ENCODE measurements around the gene DSTN.

DSTN gene

GRCh38 chr20:17638835-17639407 lies 69.0 kb downstream of the DSTN start:
- DNase-seq: no peak

DNA sequence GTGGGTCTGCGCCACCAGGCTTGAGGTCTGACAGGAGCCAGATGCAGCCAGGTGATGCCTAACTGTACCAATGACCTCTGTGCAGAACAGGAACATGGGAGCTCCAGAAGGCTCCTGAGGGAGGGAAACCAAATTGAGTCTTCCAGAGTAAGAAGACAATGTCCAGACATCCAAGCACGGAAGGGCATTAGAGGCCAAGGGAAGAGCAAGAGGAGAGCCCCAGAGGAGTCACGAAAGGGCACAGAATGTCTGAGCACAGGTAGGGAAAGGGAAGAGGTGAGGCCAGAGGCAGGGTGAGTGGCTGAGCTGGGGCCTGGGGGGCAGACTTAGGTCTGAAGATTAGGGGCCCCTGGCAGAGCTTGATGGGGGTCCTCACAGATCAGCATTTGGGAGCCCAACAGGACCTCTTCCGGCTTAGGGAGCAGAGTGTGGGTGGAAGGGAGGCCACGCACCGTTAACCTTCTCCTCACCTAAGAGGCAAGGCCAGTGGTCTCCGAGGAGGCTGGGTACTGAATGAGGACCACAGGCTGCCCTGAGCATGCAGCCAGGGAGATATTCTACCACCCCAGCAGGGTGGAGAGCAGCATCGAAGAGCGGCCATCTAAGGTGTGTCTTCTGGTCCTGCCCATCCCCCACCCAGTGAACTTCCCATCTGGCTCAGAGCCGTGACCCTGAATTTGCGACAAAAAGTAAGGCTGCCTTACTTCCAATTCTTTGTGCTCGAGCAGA lies 70.4 kb downstream of the DSTN start:
- DNase-seq: no peak

DNA sequence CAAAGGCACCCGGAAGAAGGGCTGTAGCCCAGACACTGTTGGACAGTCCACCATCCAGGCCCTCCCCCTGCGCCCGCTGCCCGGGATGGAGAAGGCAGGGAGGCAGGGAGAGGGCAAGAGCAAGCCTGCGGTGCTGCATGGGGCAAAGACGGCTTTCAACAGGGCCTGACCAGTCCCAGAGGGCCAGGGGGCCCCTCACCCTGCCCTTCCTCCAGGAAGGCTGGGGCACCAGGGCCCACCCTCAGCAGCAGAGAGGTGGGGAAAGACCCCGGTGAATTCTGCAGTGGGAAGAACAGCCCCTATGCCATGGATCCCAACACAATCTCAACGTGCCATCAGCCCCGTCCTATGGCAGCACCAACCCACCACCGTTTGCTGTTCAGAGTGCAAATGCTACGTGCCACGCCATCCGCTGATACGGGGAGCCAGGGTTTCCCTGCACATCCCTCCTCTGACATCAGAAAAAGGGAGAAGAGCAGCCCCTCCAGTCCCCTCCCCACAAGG lies 71.1 kb downstream of the DSTN start:
- no peak for DNase-seq

GRCh38 chr20:17641520-17641964 lies 71.7 kb downstream of the DSTN start:
- no peak for DNase-seq

GRCh38 chr20:17641993-17642392 lies 72.1 kb downstream of the DSTN start:
- no peak for DNase-seq

GRCh38 chr20:17642404-17643269 lies 72.8 kb downstream of the DSTN start:
- no peak for DNase-seq

GRCh38 chr20:17643531-17644188 lies 73.8 kb downstream of the DSTN start:
- DNase-seq: no peak

DNA sequence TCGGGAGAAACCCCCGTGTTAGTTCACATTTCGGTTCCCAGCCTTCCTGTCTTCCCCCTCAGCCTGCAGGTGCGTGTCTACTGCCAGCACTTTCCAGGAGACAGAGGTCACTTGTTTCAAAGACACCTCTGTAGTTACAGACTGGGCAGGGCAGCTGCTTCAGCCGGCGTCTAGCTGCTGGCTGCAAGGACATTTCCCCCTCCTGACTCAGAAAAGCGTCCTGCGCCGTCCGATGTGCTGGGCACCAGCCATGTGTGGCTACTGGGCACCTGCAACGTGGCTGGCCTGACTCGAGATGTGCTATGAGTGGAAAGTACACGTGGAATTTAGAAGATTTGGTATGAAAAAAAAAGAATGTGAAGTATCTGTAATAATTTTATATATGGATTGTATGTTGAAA lies 74.6 kb downstream of the DSTN start:
- DNase-seq: no peak

DNA sequence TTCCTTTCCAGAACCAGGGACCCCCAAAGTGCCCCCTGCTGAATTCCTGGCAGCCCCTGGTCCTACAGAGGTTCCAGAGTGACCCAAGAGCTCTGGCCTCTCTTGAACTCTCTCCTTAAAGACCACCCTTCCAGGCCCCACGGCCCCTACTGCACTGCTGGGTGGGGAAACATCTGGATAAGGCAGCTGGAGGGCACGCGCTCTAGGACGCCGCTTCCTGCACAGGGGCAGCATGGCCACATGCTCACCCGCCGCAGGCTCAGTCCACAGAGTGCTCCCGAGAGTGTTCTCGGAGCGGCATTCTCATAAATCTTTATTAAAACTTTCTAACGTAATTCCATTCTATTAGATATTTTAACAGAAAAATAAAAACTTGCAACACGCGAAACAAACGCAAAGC lies 75.1 kb downstream of the DSTN start:
- no peak for DNase-seq

DNA sequence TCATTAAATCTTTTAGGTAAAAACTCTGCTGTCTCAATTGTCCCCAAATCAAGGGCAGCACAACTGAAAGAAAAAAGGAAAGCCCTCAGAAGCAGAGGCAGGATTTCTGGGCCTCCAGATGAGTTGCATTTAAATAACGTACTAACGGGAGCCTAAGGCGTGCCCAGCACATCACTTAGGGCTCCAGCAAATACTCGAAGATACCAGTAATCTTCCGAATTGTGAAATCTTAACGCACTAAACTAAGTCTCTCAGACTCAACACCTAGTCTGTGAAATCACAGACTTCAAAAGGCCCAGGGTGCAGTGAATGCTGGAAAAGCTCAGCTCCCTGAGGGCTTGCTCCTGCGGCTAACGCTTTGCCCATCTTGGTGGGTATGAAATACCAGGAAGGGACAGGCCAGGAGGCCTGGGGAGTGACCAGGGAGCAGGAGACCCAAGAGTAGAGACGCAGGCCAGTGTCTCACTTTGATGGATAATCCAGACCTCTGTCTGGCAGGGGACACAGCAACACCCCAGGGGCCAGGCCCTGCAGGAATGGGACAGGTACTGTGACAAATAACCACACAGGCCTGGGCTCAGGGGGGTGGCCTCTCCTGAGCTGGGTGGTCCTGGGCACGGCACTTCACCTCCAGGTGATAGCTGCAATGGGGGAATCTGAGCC lies 75.8 kb downstream of the DSTN start:
- no peak for DNase-seq

GRCh38 chr20:17646209-17646960 lies 76.5 kb downstream of the DSTN start:
- no peak for DNase-seq

- no peak for DNase-seq
Observed at GRCh38 chr20:17646961-17647301, 77.1 kb downstream of the DSTN start.

DNA sequence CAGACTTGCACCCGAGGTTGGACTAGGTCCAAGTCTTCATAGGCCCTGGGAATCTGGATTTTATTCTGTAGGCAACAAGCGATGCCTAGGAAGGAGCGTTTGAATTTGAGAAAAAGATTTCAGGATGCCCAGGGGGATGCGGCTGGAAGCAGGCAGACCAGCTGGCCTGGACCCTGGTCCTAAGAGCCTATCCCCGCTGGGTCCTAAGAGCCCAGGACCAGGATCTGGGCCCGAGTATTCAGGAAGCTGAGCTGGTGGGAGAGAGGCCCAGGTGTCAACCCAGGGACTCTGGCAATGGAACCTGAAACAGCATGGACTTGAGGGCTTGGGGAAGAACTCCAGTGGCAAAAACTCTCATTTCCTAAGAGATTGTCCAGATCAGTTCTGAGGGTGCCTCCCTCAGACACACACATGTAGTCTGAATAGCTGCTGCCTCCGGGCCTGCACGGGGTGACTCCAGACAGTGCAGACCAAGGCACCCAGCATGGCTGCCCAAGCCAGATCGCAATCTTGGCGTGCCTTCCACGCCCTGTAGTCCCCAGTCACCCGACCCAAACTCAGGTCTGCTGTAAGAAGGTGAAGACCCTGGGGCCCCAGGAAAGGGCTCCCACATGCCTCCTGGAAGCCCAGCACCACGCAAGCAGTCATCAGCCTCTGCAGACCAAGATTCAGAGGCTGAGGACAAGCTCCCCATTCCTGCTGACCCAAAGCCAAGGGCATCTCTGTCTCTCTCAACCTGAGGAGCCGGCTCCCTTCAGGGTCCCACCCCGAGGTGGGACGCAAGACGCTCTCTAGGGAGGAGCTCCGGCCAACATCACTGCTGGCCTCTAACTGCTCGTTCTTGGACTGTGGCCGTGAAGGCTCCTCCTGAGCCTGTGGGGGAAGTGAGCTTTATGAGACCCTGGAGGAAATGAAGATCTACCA lies 77.8 kb downstream of the DSTN start:
- DNase-seq: no peak

GRCh38 chr20:17648315-17648646 lies 78.4 kb downstream of the DSTN start:
- DNase-seq: no peak

- peak; percentile 13 for DNase-seq
Observed at GRCh38 chr20:17648791-17649730, 79.2 kb downstream of the DSTN start.

GRCh38 chr20:17650301-17651128 lies 80.6 kb downstream of the DSTN start:
- no peak for DNase-seq

DNA sequence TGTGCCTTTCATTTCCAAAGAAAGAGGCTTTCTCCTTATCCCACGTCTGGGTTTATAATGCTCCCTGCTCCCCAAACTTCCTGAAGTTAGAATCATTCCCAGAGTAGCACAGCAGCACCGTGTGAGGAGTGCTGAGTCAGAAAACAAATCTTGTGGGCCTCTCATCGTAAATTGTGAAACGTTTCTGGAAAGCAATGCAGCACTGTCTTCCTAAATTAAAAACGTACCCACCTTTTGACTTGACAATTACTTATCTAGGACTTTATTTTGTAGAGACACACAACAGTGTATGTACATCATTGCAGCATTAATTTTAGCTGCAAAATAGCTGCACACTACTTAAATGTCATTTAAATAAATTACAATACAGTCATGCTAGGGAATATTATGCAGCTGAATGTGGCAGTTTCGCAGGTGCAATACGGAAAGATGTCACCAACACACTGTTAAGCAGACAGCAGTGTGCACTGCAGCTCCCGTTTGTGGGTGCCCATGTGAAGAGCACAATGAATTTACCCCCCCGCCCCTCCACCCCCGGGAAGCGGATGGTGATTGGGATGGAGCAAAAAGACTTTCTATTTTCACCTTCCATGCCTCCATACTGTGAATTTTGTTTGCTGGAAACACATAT lies 81.4 kb downstream of the DSTN start:
- DNase-seq: no peak

DNA sequence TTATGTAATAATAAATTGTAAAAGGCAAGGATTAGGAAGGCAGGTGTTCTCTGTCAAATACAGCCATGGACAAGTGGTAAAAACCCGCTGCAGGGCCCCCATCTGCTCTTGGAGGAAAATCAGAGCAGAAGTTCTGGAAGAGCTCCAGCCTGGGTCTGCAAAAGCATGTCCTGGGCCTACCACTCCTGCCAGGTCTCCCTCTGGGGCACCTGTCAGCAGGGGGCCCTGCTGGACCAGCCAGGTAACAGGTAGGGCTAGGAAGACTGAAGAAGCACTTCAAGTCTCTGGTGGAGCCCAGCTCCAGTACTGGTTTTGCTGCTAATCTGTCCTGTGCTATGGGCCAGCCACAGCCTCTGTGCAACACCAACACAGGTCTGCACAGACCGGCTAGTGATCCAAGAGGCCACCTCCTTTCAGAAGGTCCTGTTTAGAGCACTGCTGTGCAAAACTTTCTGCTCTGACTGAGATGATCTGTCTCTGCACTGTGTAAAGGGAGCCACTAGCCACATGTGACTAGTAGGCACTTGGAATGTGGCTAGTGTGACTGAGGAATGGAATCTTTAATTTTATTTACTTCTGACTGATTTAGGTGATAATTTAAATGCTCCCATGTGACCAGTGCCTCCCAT lies 82.0 kb downstream of the DSTN start:
- DNase-seq: no peak

Data from NCI-H1417 treated with DMSO at 0.1 percent for 48 hours (cell line).